GM12878 (cell line): ENCODE measurements around the gene ARPC1A. TPM values are rescaled to one million over a fixed set of nuclear protein-coding genes. Genes with fewer than 3 reads are reported as not detected.

ENCODE experiments used
- ATAC-seq: fragments of 200-7000 bp; cut with Tn5 transposase; 3 replicates; pipeline ENCODE4 v1.9.1; 2020; ENCODE audit warnings: mild to moderate bottlenecking, moderate library complexity
- BruUV-seq: library from RNA; stranded (reverse); fragments of 400-500 nt; replicated peaks from 2 replicates; lab custom pipeline; 2021; lab: Mats Ljungman, UMichigan
- CTCF ChIA-PET: fragments of 300-600 bp; sonication (Branson Sonifier 250); formaldehyde crosslinking; extraction: SDS; loops from one replicate; lab custom pipeline; 2021; ENCODE audit warnings: inconsistent platforms; lab: Yijun Ruan, JAX
- POLR2A ChIA-PET: fragments of 350-600 bp; formaldehyde crosslinking; extraction: SDS; loops from one replicate; lab custom pipeline; 2021; ENCODE audit warnings: inconsistent platforms; lab: Charles Lee
- RAD21 ChIA-PET: fragments of 300-600 bp; sonication (Branson Sonifier 250); formaldehyde crosslinking; loops from one replicate; lab custom pipeline; 2023; ENCODE audit warnings: antibody characterized with exemption; ENCODE audit not compliant: unreplicated experiment; lab: Charles Lee
- SMC1A ChIA-PET: fragments of 300-600 bp; sonication (Branson Sonifier 250); formaldehyde crosslinking; loops from one replicate; lab custom pipeline; 2023; ENCODE audit not compliant: unreplicated experiment, uncharacterized antibody; lab: Charles Lee
- DNase-seq: peaks from one replicate; pipeline ENCODE4 v3.0.0-alpha.2; 2011; ENCODE audit warnings: low read depth, low spot score
- FAIRE-seq: peaks from 3 replicates; lab custom pipeline; 2011; peaks lifted over from hg19 to GRCh38; lab: Jason Lieb, UNC
- H2AFZ ChIP-seq: 2 replicates; pipeline ENCODE4 v1.6.0; 2011; ENCODE audit warnings: low read depth, low read length, control low read depth; ENCODE audit not compliant: control insufficient read depth
- H3K27ac ChIP-seq: 2 replicates; pipeline ENCODE4 v1.5.1; 2011; ENCODE audit warnings: control low read depth; ENCODE audit not compliant: control insufficient read depth, insufficient read depth
- H3K27me3 ChIP-seq, 2 experiments: replicated peaks in 1 of 2; 2 replicates each; pipeline versions ENCODE4 v1.6.0 to v1.6.1; 2011; ENCODE audit warnings: low read length in 1 of 2; ENCODE audit not compliant: control insufficient read depth in 2 of 2, insufficient read depth in 2 of 2
- H3K36me3 ChIP-seq, 2 experiments: 2 replicates each; pipeline ENCODE4 v1.5.1; 2011; ENCODE audit warnings: low read length in 1 of 2; ENCODE audit not compliant: control insufficient read depth in 2 of 2, insufficient read depth in 2 of 2
- H3K4me1 ChIP-seq: 2 replicates; pipeline ENCODE4 v1.6.1; 2011; ENCODE audit warnings: mild to moderate bottlenecking, low read length, moderate library complexity, mixed read lengths; ENCODE audit not compliant: control insufficient read depth, insufficient read depth
- H3K4me2 ChIP-seq: 2 replicates; pipeline ENCODE4 v1.6.0; 2011; ENCODE audit warnings: control low read depth; ENCODE audit not compliant: control insufficient read depth, insufficient read depth
- H3K4me3 ChIP-seq: fragments of 200-600 bp; sonication (generic); 2 replicates; pipeline ENCODE4 v1.5.1; 2016
- H3K79me2 ChIP-seq: 2 replicates; pipeline ENCODE4 v1.6.0; 2011; ENCODE audit warnings: low read length; ENCODE audit not compliant: control insufficient read depth, insufficient read depth
- H3K9ac ChIP-seq: 2 replicates; pipeline ENCODE4 v1.8.0; 2011; ENCODE audit warnings: low read length, control low read depth, mixed read lengths; ENCODE audit not compliant: control insufficient read depth, insufficient read depth
- H3K9me3 ChIP-seq: replicated peaks from 3 replicates; pipeline ENCODE4 v1.5.1; 2011; ENCODE audit warnings: mild to moderate bottlenecking, low read length; ENCODE audit not compliant: control insufficient read depth, insufficient read depth
- H4K20me1 ChIP-seq: 2 replicates; pipeline ENCODE4 v1.6.0; 2011; ENCODE audit not compliant: control insufficient read depth, insufficient read depth
- BMI1 ChIP-seq: fragments of 450-650 bp; IDR thresholded peaks from 2 replicates; pipeline ENCODE4 v1.6.1; 2016; ENCODE audit warnings: mild to moderate bottlenecking, moderate library complexity, borderline replicate concordance
- CHD1 ChIP-seq: IDR thresholded peaks from 2 replicates; pipeline ENCODE4 v1.6.1; 2012; ENCODE audit warnings: low read depth, low read length, improper control_type of control experiment
- EED ChIP-seq: sonication (generic); IDR thresholded peaks from 2 replicates; pipeline ENCODE4 v1.6.1; 2016; ENCODE audit warnings: antibody characterized with exemption, low read depth
- EGR1 ChIP-seq, 2 experiments: IDR thresholded peaks; 1 replicate in 1 of 2; 2 replicates in 1 of 2; pipeline ENCODE4 v1.6.1; 2011 to 2012; ENCODE audit warnings: low read depth in 2 of 2, low read length in 2 of 2, borderline replicate concordance in 1 of 2, mild to moderate bottlenecking in 1 of 2, moderate library complexity in 1 of 2
- ELK1 ChIP-seq: IDR thresholded peaks from 2 replicates; pipeline ENCODE4 v1.6.1; 2012; ENCODE audit warnings: low read depth, low read length, improper control_type of control experiment
- NBN ChIP-seq: fragments of 450-650 bp; IDR thresholded peaks from 2 replicates; pipeline ENCODE4 v1.6.1; 2016
- NFYB ChIP-seq: IDR thresholded peaks from 2 replicates; pipeline ENCODE4 v1.6.1; 2011; ENCODE audit warnings: low read depth, mild to moderate bottlenecking, low read length, improper control_type of control experiment, moderate library complexity; ENCODE audit not compliant: insufficient read depth
- NRF1 ChIP-seq: conservative IDR thresholded peaks from 2 replicates; pipeline ENCODE4 v1.6.1; 2011; ENCODE audit warnings: mild to moderate bottlenecking, low read depth, low read length, improper control_type of control experiment
- RBBP5 ChIP-seq: fragments of 200-600 bp; sonication (generic); conservative IDR thresholded peaks from 2 replicates; pipeline ENCODE4 v1.6.1; 2016
- SKIL ChIP-seq: fragments of 450-650 bp; IDR thresholded peaks from 2 replicates; pipeline ENCODE4 v1.6.1; 2017; ENCODE audit warnings: mild to moderate bottlenecking, low read depth, inconsistent platforms; ENCODE audit not compliant: poor library complexity, severe bottlenecking
- SPI1 ChIP-seq: IDR thresholded peaks from 2 replicates; pipeline ENCODE4 v1.6.1; 2011; ENCODE audit warnings: low read depth, mild to moderate bottlenecking, low read length, moderate library complexity, borderline replicate concordance; ENCODE audit not compliant: insufficient read depth
- TAF1 ChIP-seq: IDR thresholded peaks from 2 replicates; pipeline ENCODE4 v1.6.1; 2011; ENCODE audit warnings: mild to moderate bottlenecking, low read depth, low read length, borderline replicate concordance
- WGBS: methylation state at CpG from one replicate; pipeline ENCODE4 v1.1.6; 2016; ENCODE audit warnings: low lambda C conversion rate; ENCODE audit not compliant: insufficient replicate concordance, insufficient coverage; ENCODE audit errors: missing lambda C conversion rate; 5-methylcytosine and 5-hydroxymethylcytosine counted together
- in situ Hi-C: fragments of 300-500 bp; cut with MboI; formaldehyde crosslinking; loops from 9 replicates; pipeline ENCODE4 v1.14.3; 2018; ENCODE audit warnings: mixed read lengths
- intact Hi-C: fragments of 100-400 bp; cut with micrococcal nuclease; formaldehyde crosslinking; loops from one replicate; pipeline ENCODE4 v1.14.2; 2022; ENCODE audit not compliant: unreplicated experiment
- polyA plus RNA-seq, 11 experiments: library from polyadenylated mRNA; depleted of rRNA in 4 of 11; unstranded in 6 of 11; stranded (reverse) in 5 of 11; fragments of >200 nt; fragmentation: Nextera tagmentation in 4 of 11; fragmentation: Illumina TruSeq in 1 of 11; extraction: Ambion mirVana in 4 of 11; extraction: Trizol in 1 of 11; gene quantifications; 1 replicate in 1 of 11; 2 replicates in 10 of 11; pipeline versions ENCODE4 v1.2.1 to v1.2.3, GENCODE V29; 2011 to 2016; ENCODE audit warnings: inconsistent platforms in 2 of 11, missing spikeins in 2 of 11, low read depth in 1 of 11
- total RNA-seq, 4 experiments: library from RNA; depleted of rRNA in 3 of 4; stranded (reverse); fragments of >200 nt in 3 of 4; fragmentation: Illumina TruSeq in 1 of 4; extraction: Trizol in 1 of 4; gene quantifications; 2 replicates each; pipeline versions ENCODE4 v1.2.1 to v1.2.3, GENCODE V29; 2013 to 2021
- TF ChIP-seq, protein P1 (sequence below): IDR thresholded peaks from 2 replicates; pipeline ENCODE4 v1.6.1; 2011; ENCODE audit warnings: borderline replicate concordance, low read depth, mild to moderate bottlenecking, moderate library complexity, low read length; ENCODE audit not compliant: insufficient read depth, poor library complexity, severe bottlenecking

ARPC1A gene
- total and polyA plus RNA-seq, 10 of the 15 experiments (the other 5 are each of a cell fraction or from before 2014, with no cell fraction given) = 42.3 to 152 (median 72.1) TPM

DNA sequence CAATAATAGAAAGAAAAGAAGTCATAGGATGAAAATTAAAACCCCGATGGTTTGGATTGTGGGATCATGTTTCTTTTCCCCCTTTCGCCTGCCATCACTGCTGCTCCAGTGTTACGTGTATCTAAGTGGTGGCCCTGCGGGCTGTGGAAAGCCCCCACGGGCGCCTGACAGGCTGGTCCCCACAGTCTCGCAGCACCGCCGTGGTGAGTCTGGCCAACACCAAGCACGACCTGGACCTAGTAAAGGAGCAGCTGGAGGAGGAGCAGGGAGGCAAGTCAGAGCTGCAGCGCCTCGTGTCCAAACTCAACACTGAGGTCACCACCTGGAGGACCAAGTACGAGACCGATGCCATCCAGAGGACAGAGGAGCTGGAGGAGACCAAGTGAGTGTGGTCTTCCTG, 33.6 kb upstream of the ARPC1A start:
- H3K9ac ChIP-seq = no peak overlapping the region
- H4K20me1 ChIP-seq = no peaks in the 10 kb centered on the region
- ChIA-PET SMC1A (no interaction called here), POLR2A (no interaction called here), RAD21 (no interaction called here), CTCF (no interaction called here)
- no peak overlapping the region for H3K4me3 ChIP-seq
- no peaks in the 10 kb centered on the region for H3K9me3 ChIP-seq
- H2AFZ ChIP-seq = no peak overlapping the region
- no peaks in the 10 kb centered on the region for H3K36me3 ChIP-seq
- TF ChIP-seq EGR1 (IDR thresholded peaks at IDR 0.05; ENCODE audit: borderline replicate concordance in 1 of 2, low read depth in 2 of 2, low read length in 2 of 2) (no peak), RBBP5 (no peak), BMI1 (no peak), TAF1 (no peak), NRF1 (no peak), CHD1 (no peak), ELK1 (no peak), NFYB (no peak), SKIL (no peak), SPI1 (no peak), NBN (no peak), EED (no peak)
- TF ChIP-seq, protein P1, sequence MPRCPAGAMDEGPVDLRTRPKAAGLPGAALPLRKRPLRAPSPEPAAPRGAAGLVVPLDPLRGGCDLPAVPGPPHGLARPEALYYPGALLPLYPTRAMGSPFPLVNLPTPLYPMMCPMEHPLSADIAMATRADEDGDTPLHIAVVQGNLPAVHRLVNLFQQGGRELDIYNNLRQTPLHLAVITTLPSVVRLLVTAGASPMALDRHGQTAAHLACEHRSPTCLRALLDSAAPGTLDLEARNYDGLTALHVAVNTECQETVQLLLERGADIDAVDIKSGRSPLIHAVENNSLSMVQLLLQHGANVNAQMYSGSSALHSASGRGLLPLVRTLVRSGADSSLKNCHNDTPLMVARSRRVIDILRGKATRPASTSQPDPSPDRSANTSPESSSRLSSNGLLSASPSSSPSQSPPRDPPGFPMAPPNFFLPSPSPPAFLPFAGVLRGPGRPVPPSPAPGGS = no peak
- no peaks in the 10 kb centered on the region for H3K79me2 ChIP-seq
- no TSS peak for BruUV-seq
- intact Hi-C loops (no loop called here), in situ Hi-C loops (no loop called here)
- H3K27me3 ChIP-seq = no peaks in the 10 kb centered on the region
- H3K4me1 ChIP-seq = no peaks in the 10 kb centered on the region
- no peak overlapping the region for H3K27ac ChIP-seq
- no peak for FAIRE-seq
- DNase-seq = no peak
- no peak overlapping the region for H3K4me2 ChIP-seq
- WGBS = 56% methylated on average over 14 of the region's 14 CpGs
- ATAC-seq = no peak
